OCI-LY3 (cell line): ENCODE data around the gene DENR.
"Not testable (repeated sequence)": the region's sequence is repeated elsewhere in the genome, so short reads cannot be mapped to it uniquely, and the experiment has no call there.

Source experiments
- H2AFZ ChIP-seq: fragments of 200-600, 300-600 bp; shearing (Covaris generic); 2 replicates; pipeline ENCODE4 v1.6.0; 2014; ENCODE audit warnings: antibody characterized with exemption, low read depth, low read length
- H3K27ac ChIP-seq: fragments of 200-600, 300-600 bp; sonication (generic); 2 replicates; pipeline ENCODE4 v1.5.1; 2014; ENCODE audit warnings: mild to moderate bottlenecking, low read length, moderate library complexity, mixed read lengths
- H3K27me3 ChIP-seq: fragments of 200-600, 300-600 bp; sonication (generic); 2 replicates; pipeline ENCODE4 v1.6.1; 2014; ENCODE audit warnings: low read depth, low read length, mixed read lengths
- H3K36me3 ChIP-seq: fragments of 200-600, 300-600 bp; sonication (generic); replicated peaks from 2 replicates; pipeline ENCODE3; 2014; ENCODE audit warnings: low read depth, low read length, mixed read lengths
- H3K4me1 ChIP-seq: fragments of 300-600, 200-600 bp; sonication (generic); 2 replicates; pipeline ENCODE4 v1.6.1; 2014; ENCODE audit warnings: low read length, mixed read lengths
- H3K4me2 ChIP-seq: fragments of 200-600, 300-600 bp; sonication (generic); 2 replicates; pipeline ENCODE4 v1.6.1; 2014; ENCODE audit warnings: low read length, mixed read lengths
- H3K4me3 ChIP-seq: fragments of 300-600, 200-600 bp; sonication (generic); 2 replicates; pipeline ENCODE4 v1.5.1; 2014; ENCODE audit warnings: antibody characterized with exemption, mild to moderate bottlenecking, low read length, moderate library complexity
- H3K79me2 ChIP-seq: fragments of 300-600, 200-600 bp; shearing (Covaris generic); 2 replicates; pipeline ENCODE4 v1.6.1; 2014; ENCODE audit warnings: mild to moderate bottlenecking, low read length, mixed read lengths
- H3K9ac ChIP-seq: fragments of 300-600, 200-600 bp; shearing (Covaris generic); 2 replicates; pipeline ENCODE4 v1.6.0; 2014; ENCODE audit warnings: mild to moderate bottlenecking, low read length, moderate library complexity
- H3K9me3 ChIP-seq: fragments of 200-600, 300-600 bp; shearing (Covaris generic); 2 replicates; pipeline ENCODE4 v1.6.1; 2014; ENCODE audit warnings: low read length, mixed read lengths; ENCODE audit not compliant: insufficient read depth
- H4K20me1 ChIP-seq: fragments of 200-600, 300-600 bp; sonication (generic); 2 replicates; pipeline ENCODE4 v1.6.1; 2016; ENCODE audit warnings: low read length, mixed read lengths; ENCODE audit not compliant: insufficient read depth
- EZH2phosphoT487 ChIP-seq: fragments of 200-600 bp; shearing (Covaris generic); IDR thresholded peaks from 2 replicates; pipeline ENCODE4 v1.6.1; 2018; ENCODE audit warnings: antibody characterized with exemption, mixed run types, low read depth
- TF ChIP-seq, protein P1 (sequence below): fragments of 200-600, 300-600 bp; sonication (generic); IDR thresholded peaks from 2 replicates; pipeline ENCODE4 v1.5.1; 2014; ENCODE audit warnings: antibody characterized with exemption, low read length, low read depth

The DENR gene, protein sequence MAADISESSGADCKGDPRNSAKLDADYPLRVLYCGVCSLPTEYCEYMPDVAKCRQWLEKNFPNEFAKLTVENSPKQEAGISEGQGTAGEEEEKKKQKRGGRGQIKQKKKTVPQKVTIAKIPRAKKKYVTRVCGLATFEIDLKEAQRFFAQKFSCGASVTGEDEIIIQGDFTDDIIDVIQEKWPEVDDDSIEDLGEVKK

DNA sequence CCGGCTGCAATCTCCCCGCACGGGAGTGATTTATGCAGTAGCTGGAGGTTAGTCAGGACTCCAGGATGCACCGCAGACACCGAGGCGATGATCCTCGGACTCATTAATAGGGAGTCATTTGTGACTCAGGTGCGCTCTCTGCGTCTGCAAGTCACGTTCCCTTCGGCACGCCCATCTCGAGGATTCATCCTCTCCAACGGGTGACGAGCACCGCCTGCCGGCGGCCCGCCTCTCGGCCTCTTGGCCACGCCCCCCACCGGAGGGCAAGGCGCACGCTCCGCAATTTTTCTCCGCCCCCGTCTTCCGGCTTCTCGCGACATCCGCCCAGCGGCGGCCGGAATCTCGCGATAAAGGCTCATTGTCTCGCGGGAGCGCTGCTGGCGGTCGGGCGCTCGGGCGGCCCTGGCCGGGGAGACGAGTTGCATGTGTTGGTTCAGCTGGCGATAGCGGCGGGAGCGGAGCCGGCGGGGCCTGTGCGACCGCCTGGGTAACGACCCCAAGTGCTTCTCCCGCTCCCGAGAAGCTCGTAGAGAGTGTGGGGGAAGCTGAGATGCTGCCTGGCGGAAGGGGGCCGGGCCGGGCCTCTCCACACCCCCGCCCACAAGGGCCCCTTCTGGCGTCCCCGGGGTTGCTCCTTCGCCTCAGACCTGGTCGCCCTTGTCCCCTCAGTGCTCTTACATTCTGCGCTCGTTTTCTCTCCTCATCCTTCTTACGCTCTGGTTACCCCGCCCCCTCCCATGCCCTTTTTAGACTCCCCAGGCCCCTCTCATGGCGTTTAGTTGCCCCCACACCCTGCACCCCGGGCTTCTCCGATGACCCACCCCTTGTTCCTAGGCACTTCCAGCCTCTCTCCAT lies at the start of gene DENR:
Gene DENR (plus strand): TSS at position 361 of the 855 bp plus-strand sequence. CDS start 878 bp downstream, outside the sequence.
- TF ChIP-seq, protein P1, sequence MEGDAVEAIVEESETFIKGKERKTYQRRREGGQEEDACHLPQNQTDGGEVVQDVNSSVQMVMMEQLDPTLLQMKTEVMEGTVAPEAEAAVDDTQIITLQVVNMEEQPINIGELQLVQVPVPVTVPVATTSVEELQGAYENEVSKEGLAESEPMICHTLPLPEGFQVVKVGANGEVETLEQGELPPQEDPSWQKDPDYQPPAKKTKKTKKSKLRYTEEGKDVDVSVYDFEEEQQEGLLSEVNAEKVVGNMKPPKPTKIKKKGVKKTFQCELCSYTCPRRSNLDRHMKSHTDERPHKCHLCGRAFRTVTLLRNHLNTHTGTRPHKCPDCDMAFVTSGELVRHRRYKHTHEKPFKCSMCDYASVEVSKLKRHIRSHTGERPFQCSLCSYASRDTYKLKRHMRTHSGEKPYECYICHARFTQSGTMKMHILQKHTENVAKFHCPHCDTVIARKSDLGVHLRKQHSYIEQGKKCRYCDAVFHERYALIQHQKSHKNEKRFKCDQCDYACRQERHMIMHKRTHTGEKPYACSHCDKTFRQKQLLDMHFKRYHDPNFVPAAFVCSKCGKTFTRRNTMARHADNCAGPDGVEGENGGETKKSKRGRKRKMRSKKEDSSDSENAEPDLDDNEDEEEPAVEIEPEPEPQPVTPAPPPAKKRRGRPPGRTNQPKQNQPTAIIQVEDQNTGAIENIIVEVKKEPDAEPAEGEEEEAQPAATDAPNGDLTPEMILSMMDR: peak; percentile 90
- no peak for TF ChIP-seq EZH2phosphoT487
- Histone ChIP-seq H3K4me2 (peak within 1 kb of the TSS; percentile 94), H3K27ac (peak within 1 kb of the TSS; percentile 45), H3K79me2 (peaks cover 19% of the 10 kb centered on the region), H3K4me3 (peak within 1 kb of the TSS; percentile 94), H3K27me3 (no peaks in the 10 kb centered on the region), H2AFZ (peak within 1 kb of the TSS; percentile 66; the same call in 1 of the 2 replicates), H4K20me1 (no peaks in the 10 kb centered on the region), H3K9ac (peak within 1 kb of the TSS; percentile 87), H3K4me1 (peaks cover 18% of the 10 kb centered on the region), H3K36me3 (peaks cover 30% of the 10 kb centered on the region), H3K9me3 (no peaks in the 10 kb centered on the region)

DNA sequence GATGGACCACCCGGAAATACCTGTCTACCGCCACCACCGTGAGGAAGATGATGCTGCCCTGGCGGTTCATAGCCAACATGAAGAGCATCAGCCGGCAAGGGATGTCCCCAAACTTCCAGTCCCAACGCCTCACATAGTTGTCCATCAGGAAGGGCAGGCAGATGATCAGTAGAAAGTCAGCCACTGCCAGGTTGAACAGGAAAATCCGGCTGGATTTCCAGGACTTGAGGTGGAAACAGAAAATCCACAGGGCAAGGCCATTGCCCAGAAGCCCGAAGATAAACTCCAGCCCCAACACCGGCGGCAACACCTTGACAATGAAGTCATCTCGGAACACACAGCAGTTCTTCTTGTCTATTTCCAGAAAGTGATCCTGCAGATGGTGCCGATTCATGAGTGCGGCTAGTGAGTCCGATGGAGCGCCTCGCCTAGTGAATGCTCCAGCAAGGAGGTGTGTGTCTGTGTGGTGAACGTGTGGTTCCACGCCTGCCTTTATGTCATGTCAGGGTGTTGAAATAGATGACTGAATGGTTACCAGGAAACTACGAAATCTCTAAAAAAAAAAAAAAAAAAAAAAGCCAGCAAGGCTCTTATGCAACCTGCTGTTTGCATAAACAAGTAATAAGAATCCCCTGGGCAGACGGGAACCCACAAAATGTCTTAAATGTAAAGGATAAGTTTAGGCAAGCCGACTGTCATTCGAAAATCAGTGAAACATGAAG lies 49.6 kb upstream of the DENR start, which contains the start of gene HCAR2:
Gene HCAR2 (minus strand): TSS at position 468 of the 722 bp plus-strand sequence. CDS start 74 bp downstream, at position 394.
- not testable (repeated sequence) for H3K79me2 ChIP-seq, H2AFZ ChIP-seq, H3K9ac ChIP-seq, H3K36me3 ChIP-seq, H3K27me3 ChIP-seq, H3K4me3 ChIP-seq, H3K4me1 ChIP-seq, H3K9me3 ChIP-seq, H3K4me2 ChIP-seq, H4K20me1 ChIP-seq, H3K27ac ChIP-seq

DNA sequence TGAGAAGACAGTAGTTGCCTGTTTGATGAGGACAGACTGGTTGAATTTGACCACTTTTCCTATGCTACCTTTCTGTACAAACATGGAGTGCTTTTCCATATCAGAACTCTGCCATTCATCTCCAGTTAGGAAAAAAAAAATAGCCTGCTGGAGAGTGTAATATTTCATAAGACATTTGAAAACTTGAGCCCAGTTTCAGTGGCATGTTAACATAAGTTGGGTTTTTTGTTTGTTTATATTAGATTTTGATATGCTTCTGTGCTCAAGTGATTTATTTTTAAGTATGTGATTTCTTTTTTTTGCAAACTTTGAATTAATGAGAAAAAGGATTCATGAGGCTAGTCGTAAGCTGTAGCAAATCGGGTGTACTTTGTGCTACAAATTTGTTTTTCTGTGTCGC lies 48.8 kb upstream of the DENR start:
- not testable (repeated sequence) for H3K36me3 ChIP-seq, H3K4me3 ChIP-seq, H3K9me3 ChIP-seq, H2AFZ ChIP-seq, H3K27ac ChIP-seq, H4K20me1 ChIP-seq, H3K79me2 ChIP-seq, H3K9ac ChIP-seq, H3K4me2 ChIP-seq, H3K4me1 ChIP-seq, H3K27me3 ChIP-seq

DNA sequence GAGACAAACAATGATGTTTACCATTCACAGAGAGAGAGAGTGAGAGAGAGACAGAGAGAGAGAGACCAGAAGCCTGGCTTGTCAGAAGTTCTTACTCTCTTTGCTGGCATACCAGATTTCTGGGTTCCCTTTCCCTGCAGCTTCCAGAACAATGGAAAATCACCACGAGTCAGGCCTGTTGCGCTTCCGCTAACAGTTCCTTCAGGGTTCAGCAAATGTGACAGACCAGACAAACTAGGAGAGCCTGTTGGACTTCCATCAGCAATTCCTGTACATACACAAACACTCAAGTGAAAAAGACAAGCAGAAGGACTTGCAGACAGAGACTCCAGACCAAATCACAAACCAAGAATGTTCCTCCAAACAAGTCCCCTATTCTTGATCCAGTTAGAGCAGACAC lies 43.3 kb upstream of the DENR start:
- H3K4me1 ChIP-seq, H3K4me3 ChIP-seq, H3K27me3 ChIP-seq, H3K27ac ChIP-seq, H3K4me2 ChIP-seq, H3K9me3 ChIP-seq, H3K36me3 ChIP-seq, H3K9ac ChIP-seq, H3K79me2 ChIP-seq, H2AFZ ChIP-seq, H4K20me1 ChIP-seq: not testable (repeated sequence)

DNA sequence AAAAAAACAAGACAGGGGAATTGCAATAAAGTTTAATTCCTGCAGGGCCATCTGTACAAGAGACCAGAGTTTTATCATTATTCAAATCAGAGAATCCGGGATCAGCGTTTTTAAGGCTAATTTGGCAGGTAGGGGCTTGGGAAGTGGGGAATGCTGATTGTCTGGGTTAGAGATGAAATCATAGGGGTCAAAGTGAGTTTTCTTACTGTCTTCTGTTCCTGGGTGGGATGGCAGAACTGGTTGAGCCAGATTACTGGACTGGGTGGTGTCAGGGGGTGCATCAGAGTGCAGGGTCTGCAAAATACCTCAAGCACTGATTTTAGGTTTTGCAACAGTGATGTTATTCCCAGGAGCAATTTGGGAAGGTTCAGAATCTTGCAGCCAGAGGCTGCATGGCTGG lies 42.3 kb upstream of the DENR start:
- H3K9me3 ChIP-seq, H4K20me1 ChIP-seq, H3K79me2 ChIP-seq, H3K4me1 ChIP-seq, H3K27me3 ChIP-seq, H3K27ac ChIP-seq, H3K36me3 ChIP-seq, H3K9ac ChIP-seq, H3K4me3 ChIP-seq, H3K4me2 ChIP-seq, H2AFZ ChIP-seq: not testable (repeated sequence)

DNA sequence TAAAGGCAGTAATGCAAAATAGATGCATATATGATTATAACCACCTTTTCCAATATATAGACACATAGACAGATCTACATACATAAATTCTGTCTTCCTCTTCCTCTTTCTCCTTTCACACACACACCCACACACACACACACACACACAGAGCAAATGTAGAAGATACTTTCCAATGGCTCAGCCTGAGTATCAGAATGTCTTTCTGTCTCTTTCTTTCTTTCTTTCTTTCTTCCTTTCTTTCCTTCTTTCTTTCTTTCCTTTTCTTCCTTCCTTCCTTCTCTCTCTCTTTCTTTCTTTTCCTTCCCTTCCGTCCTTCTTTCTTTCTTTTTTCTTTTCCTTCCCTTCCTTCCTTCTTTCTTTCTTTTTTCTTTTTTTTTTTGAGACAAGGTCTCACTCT lies 41.4 kb upstream of the DENR start:
- not testable (repeated sequence) for H3K27me3 ChIP-seq, H3K36me3 ChIP-seq, H2AFZ ChIP-seq, H3K27ac ChIP-seq, H3K4me3 ChIP-seq, H3K79me2 ChIP-seq, H3K4me1 ChIP-seq, H3K9me3 ChIP-seq, H3K9ac ChIP-seq, H3K4me2 ChIP-seq, H4K20me1 ChIP-seq

DNA sequence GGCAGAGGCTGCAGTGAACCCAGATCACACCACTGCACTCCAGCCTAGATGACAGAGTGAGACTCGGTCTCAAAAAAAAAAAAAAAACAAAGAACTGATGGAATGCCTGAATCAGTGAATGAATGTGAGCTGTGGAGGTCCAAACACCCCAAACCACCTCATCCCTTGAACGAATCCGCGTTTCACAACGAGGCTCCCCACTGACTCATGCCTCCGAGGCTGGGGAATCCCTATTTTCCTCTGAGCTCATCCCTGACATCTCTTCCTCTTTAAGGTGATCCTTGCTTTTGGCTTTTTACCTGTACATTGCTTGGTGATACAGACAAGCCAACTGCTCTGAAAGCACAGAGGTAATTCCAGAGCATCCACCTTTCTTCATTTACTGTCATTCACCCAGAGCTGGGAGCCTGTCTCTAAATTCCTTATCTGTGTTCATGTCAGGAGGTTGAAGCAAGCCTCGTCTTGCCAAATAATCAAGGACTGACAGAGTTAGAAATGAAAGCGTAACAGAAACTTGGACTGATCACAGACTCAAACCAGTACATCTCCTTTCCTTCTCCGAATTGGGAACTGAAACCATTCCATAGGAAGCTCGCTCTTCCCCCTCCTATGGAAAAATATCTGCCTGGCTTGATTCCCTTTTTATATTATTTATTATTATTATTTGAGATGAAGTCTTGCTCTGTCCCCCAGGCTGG lies 39.0 kb upstream of the DENR start:
- not testable (repeated sequence) for H3K4me3 ChIP-seq, H3K79me2 ChIP-seq, H4K20me1 ChIP-seq, H2AFZ ChIP-seq, H3K4me2 ChIP-seq, H3K4me1 ChIP-seq, H3K27me3 ChIP-seq, H3K9me3 ChIP-seq, H3K36me3 ChIP-seq, H3K27ac ChIP-seq, H3K9ac ChIP-seq

DNA sequence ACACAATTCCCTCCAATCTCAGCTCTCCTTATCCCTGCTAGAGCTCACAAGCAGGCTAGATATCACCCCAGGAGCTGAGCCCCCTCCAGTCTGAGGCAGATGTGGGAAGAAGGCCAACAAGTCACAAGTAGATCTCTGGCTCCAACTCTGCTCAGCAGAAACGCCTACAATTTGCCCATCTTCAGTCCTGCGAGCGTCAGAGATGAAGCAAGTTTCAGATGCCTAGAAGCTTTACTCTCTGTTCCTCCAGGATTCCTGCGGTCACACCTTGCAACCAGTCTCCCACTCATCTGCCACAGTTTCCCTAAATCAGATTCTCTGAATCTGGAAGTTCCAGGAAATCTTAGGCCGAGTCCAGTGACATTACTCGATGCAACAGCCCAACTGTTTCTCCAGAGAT lies 37.4 kb upstream of the DENR start:
- H4K20me1 ChIP-seq, H3K36me3 ChIP-seq, H3K4me1 ChIP-seq, H3K4me3 ChIP-seq, H3K9me3 ChIP-seq, H2AFZ ChIP-seq, H3K27ac ChIP-seq, H3K9ac ChIP-seq, H3K4me2 ChIP-seq, H3K79me2 ChIP-seq: not testable (repeated sequence)
- peaks cover 13% of the 10 kb centered on the region for H3K27me3 ChIP-seq
